T-cell (primary cell): ENCODE results near the gene FYN. TPM values are rescaled to one million over a fixed set of nuclear protein-coding genes. Genes with fewer than 3 reads are reported as not detected.

Source experiments
- ATAC-seq, 4 experiments: fragments of 200-7000 bp in 3 of 4; fragments of 150-1000 bp in 1 of 4; cut with Tn5 transposase; replicated peaks in 1 of 4; 1 replicate in 3 of 4; 2 replicates in 1 of 4; pipeline ENCODE4 v1.10.0; 2021; ENCODE audit warnings: moderate library complexity in 3 of 4, mild to moderate bottlenecking in 2 of 4, moderate number of reproducible peaks in 1 of 4
- CTCF ChIA-PET, 2 donors: fragments of 300-600 bp; sonication (Branson Sonifier 250); formaldehyde crosslinking; loops; one replicate each; lab custom pipeline; 2022; ENCODE audit warnings: antibody characterized with exemption in 2 of 2; lab: Charles Lee
- POLR2A ChIA-PET, 2 donors: fragments of 300-600 bp; sonication (Branson Sonifier 250); formaldehyde crosslinking; loops; one replicate each; lab custom pipeline; 2022; ENCODE audit warnings: antibody characterized with exemption in 2 of 2; lab: Charles Lee
- DNase-seq, 35 experiments: peaks; one replicate each; pipeline versions ENCODE4 v3.0.0 to v3.0.0-alpha.2; 2013 to 2023
- H3K27ac ChIP-seq: one replicate; pipeline ENCODE4 v1.5.1; 2013; ENCODE audit warnings: low read length
- H3K27me3 ChIP-seq, 2 experiments: replicated peaks in 1 of 2; 1 replicate in 1 of 2; 2 replicates in 1 of 2; pipeline versions ENCODE4 v1.6.1 to v1.7.0; 2013; ENCODE audit warnings: low read length in 1 of 2, mixed read lengths in 1 of 2; ENCODE audit not compliant: control insufficient read depth in 2 of 2, insufficient read depth in 2 of 2; ENCODE audit errors: extremely low read depth in 1 of 2
- H3K36me3 ChIP-seq, 2 donors: 1 replicate in 1 of 2; 2 replicates in 1 of 2; pipeline versions ENCODE4 v1.6.1 to v1.7.0; 2013; ENCODE audit warnings: low read length in 1 of 2; ENCODE audit not compliant: control insufficient read depth in 2 of 2, insufficient read depth in 1 of 2; ENCODE audit errors: extremely low read depth in 1 of 2
- H3K4me1 ChIP-seq, 2 experiments: 1 replicate in 1 of 2; 2 replicates in 1 of 2; pipeline versions ENCODE4 v1.6.1 to v1.7.0; 2013; ENCODE audit warnings: low read length in 2 of 2, mixed read lengths in 1 of 2; ENCODE audit not compliant: insufficient read depth in 2 of 2, control insufficient read depth in 1 of 2; ENCODE audit errors: extremely low read depth in 1 of 2
- H3K4me3 ChIP-seq, 2 donors: 1 replicate in 1 of 2; 2 replicates in 1 of 2; pipeline versions ENCODE4 v1.5.1 to v1.7.0; 2013; ENCODE audit warnings: mild to moderate bottlenecking in 2 of 2, low read length in 1 of 2, moderate library complexity in 1 of 2; ENCODE audit not compliant: control insufficient read depth in 1 of 2; ENCODE audit errors: extremely low read depth in 1 of 2
- H3K9me3 ChIP-seq: 2 replicates; pipeline ENCODE4 v1.7.0; 2013
- H3K27ac Mint-ChIP-seq, 2 donors: one replicate each; pipeline ENCODE4 v1.8.0; 2020 to 2021; ENCODE audit warnings: mild to moderate bottlenecking in 2 of 2, mixed read lengths in 2 of 2
- H3K27me3 Mint-ChIP-seq, 2 donors: one replicate each; pipeline ENCODE4 v1.8.0; 2021 to 2022; ENCODE audit warnings: mixed read lengths in 2 of 2
- H3K36me3 Mint-ChIP-seq: one replicate; pipeline ENCODE4 v1.8.0; 2021; ENCODE audit warnings: mixed read lengths
- H3K4me1 Mint-ChIP-seq, 3 donors: one replicate each; pipeline ENCODE4 v1.8.0; 2020 to 2022; ENCODE audit warnings: mixed read lengths in 3 of 3, mild to moderate bottlenecking in 1 of 3
- H3K4me3 Mint-ChIP-seq, 3 donors: one replicate each; pipeline ENCODE4 v1.8.0; 2020 to 2022; ENCODE audit warnings: mild to moderate bottlenecking in 3 of 3, mixed read lengths in 3 of 3, moderate library complexity in 3 of 3
- H3K9me3 Mint-ChIP-seq, 3 donors: one replicate each; pipeline ENCODE4 v1.8.0; 2020 to 2022; ENCODE audit warnings: mixed read lengths in 3 of 3
- WGBS: methylation state at CpG from one replicate; pipeline ENCODE4 v1.1.5; 2013; ENCODE audit warnings: missing lambda C conversion rate; ENCODE audit not compliant: insufficient coverage; 5-methylcytosine and 5-hydroxymethylcytosine counted together
- total RNA-seq, 35 experiments: library from RNA in 6 of 35; stranded (reverse) in 6 of 35; fragments of 120-200 nt in 1 of 35; gene quantifications; one replicate each; pipeline versions ENCODE4 v1.2.1 to v1.2.4 and lab custom pipeline; 2013 to 2026

FYN gene
- total RNA-seq, 5 donors from 2014 or later (not counting 1 experiment from before 2014, with no cell fraction given) = 466 to 573 (median 534) TPM

DNA sequence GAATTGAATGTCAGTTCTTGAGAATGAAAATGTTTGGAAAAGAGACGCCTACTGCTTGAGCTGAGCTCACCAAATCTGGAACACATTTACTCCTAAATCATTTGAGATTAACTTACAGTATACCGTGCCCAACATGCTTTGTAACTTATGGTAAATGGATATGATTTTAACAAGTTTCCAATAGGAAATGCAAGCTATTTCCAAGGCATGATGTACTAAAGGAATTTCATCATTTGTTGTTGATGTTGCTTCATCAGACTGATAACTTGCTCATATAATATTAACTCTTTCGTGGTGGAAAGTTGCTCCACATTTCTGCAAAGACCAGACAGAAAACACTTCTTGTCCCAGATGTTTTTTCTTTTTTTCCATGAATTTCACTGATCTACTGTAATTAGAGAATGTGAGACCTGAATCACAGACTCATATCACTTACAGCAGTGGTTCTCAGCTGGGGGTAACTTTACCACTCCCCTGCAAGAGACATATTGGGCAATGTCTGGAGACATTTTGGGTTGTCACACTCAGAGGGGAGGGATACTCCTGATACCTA, 151.0 kb downstream of the FYN start:
- peaks cover 76 to 88% (median 87%) of the 10 kb centered on the region in 3 donors for H3K4me1 Mint-ChIP-seq
- WGBS = no CpG with 5 or more reads among the region's 3 CpGs
- Histone ChIP-seq H3K27me3 (no peaks in the 10 kb centered on the region), H3K4me3 (no peak overlapping the region), H3K4me1 (peaks cover 39 to 70% of the 10 kb centered on the region in 2 experiments), H3K27ac (peak overlapping the region; percentile 38), H3K9me3 (no peaks in the 10 kb centered on the region), H3K36me3 (peaks cover 3 to 38% of the 10 kb centered on the region in 2 donors)
- H3K9me3 Mint-ChIP-seq = no peaks in the 10 kb centered on the region
- peak overlapping the region in 1 of 3 donors; percentile 42 for H3K4me3 Mint-ChIP-seq
- CTCF ChIA-PET = interaction anchor here (0.5 to 2.0 kb wide), 15 partner anchors 12 to 333 kb away, joined by 3 to 7 read pairs (median 4); no protein-coding TSS in a partner anchor
- DNase-seq = no peak
- POLR2A ChIA-PET = interaction anchor here in 1 of 2 donors (0.5 kb wide), 1 partner anchor 177 kb away, joined by 3 read pairs; no protein-coding TSS in a partner anchor
- no peaks in the 10 kb centered on the region for H3K27me3 Mint-ChIP-seq
- ATAC-seq = no peak
- peak overlapping the region; percentile 82 to 87 for H3K27ac Mint-ChIP-seq
- peaks cover 69% of the 10 kb centered on the region for H3K36me3 Mint-ChIP-seq

DNA sequence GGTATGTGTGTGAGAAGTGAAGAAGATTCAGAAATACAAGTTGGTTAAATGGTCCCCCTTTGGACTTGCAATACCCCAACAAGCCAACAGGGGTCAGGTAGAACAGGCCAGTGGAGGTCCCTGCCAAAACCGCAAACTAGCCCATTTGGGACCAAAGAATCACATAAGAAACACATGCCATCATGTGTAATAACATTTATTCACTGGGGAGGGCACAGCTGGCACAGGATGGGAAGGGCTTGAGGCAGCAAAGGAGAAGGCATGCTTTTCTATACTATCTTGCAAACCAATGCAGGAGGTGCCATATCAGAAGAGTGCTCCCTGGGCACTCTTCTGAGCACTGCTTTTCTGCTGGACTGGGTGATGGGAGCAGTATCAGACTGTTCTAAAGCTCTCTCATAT, 151.5 kb downstream of the FYN start:
- peak in 26 of 35 experiments; percentile 8 to 70 (median 32) for DNase-seq
- CTCF ChIA-PET = interaction anchor here (0.6 to 2.0 kb wide), 12 partner anchors 12 to 334 kb away, joined by 3 to 7 read pairs (median 4); no protein-coding TSS in a partner anchor
- H3K4me3 Mint-ChIP-seq = peak overlapping the region in 1 of 3 donors; percentile 42
- peak overlapping the region; percentile 3 for H3K27ac ChIP-seq
- H3K27me3 Mint-ChIP-seq = no peaks in the 10 kb centered on the region
- peaks cover 71 to 87% (median 86%) of the 10 kb centered on the region in 3 donors for H3K4me1 Mint-ChIP-seq
- peaks cover 64% of the 10 kb centered on the region for H3K36me3 Mint-ChIP-seq
- ATAC-seq = no peak
- peaks cover 39 to 69% of the 10 kb centered on the region in 2 experiments for H3K4me1 ChIP-seq
- H3K9me3 Mint-ChIP-seq = no peaks in the 10 kb centered on the region
- no peaks in the 10 kb centered on the region for H3K9me3 ChIP-seq
- H3K27ac Mint-ChIP-seq = peak overlapping the region; percentile 82 to 87
- POLR2A ChIA-PET = no interaction called here
- H3K36me3 ChIP-seq = peaks cover 3 to 42% of the 10 kb centered on the region in 2 donors
- no peak overlapping the region for H3K4me3 ChIP-seq
- no CpG with 5 or more reads among the region's 1 CpG for WGBS
- no peaks in the 10 kb centered on the region for H3K27me3 ChIP-seq

DNA sequence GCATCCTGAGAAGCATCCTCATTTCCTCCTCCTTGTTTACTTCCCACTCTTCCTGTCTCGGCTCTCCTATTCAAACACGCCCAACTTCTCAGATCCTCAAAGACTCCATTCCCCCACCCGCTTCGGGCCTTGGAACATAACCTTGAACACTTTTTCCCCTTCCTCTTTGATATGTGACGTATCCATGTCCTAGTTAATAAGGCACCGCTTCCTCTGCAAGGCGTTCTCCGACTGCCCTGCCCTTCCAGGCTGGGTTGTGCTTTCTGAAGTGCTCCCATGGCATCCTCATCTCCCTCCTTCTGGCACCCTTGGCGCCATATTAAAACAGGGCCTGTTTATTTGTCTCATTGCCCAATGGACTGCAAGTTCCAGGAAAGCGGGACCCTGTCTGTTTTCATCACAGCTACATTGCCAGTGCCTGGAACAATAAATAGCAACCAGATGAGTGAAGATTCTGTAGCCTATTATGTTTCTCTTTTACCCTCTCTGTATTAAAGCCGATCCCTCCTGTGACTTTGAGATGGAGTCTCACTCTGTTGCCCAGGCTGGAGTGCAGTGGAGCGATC, 152.2 kb downstream of the FYN start:
- H3K36me3 ChIP-seq = peaks cover 3 to 37% of the 10 kb centered on the region in 2 donors
- H3K4me1 ChIP-seq = peaks cover 36 to 65% of the 10 kb centered on the region in 2 experiments
- Mint-ChIP-seq H3K27me3 (no peaks in the 10 kb centered on the region), H3K4me3 (peak overlapping the region in 1 of 3 donors; percentile 42), H3K36me3 (peaks cover 61% of the 10 kb centered on the region), H3K27ac (peak overlapping the region; percentile 82 to 87), H3K9me3 (no peaks in the 10 kb centered on the region), H3K4me1 (peaks cover 63 to 83% (median 83%) of the 10 kb centered on the region in 3 donors)
- H3K27me3 ChIP-seq = no peaks in the 10 kb centered on the region
- CTCF ChIA-PET = interaction anchor here (1.2 to 1.8 kb wide), 2 partner anchors 15 to 26 kb away, joined by 3 to 4 read pairs; no protein-coding TSS in a partner anchor
- over 99% methylated on average over 9 of the region's 12 CpGs for whole genome bisulfite sequencing
- no peak overlapping the region for H3K27ac ChIP-seq
- H3K4me3 ChIP-seq = no peak overlapping the region
- POLR2A ChIA-PET = no interaction called here
- DNase-seq = no peak
- H3K9me3 ChIP-seq = no peaks in the 10 kb centered on the region
- no peak for ATAC-seq

DNA sequence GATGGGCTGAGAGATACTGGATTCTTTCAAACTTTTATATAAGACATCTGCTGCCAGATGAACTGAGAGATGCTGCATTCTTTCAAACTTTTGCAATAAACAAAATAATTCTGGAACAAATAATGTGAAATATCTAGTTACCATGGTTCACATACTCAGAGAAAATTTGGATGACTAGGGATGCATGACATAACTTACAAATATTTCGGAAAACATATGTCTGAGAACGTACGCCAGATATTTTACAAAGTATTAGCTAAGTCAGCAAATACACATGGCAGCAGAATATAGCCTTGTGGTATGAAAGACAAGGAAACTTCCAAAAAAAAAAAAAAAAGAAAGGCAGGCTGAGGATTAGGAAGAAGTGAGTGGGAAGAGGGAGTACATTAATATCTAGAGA, 154.3 kb downstream of the FYN start:
- Mint-ChIP-seq H3K27ac (peak overlapping the region; percentile 83 to 87), H3K4me1 (peaks cover 61 to 83% (median 82%) of the 10 kb centered on the region in 3 donors), H3K27me3 (no peaks in the 10 kb centered on the region), H3K9me3 (no peaks in the 10 kb centered on the region), H3K36me3 (peaks cover 67% of the 10 kb centered on the region), H3K4me3 (no peak overlapping the region)
- ChIA-PET CTCF (no interaction called here), POLR2A (no interaction called here)
- Histone ChIP-seq H3K36me3 (peaks cover 9 to 47% of the 10 kb centered on the region in 2 donors), H3K4me1 (peaks cover 35 to 64% of the 10 kb centered on the region in 2 experiments), H3K9me3 (no peaks in the 10 kb centered on the region), H3K27me3 (no peaks in the 10 kb centered on the region), H3K27ac (no peak overlapping the region), H3K4me3 (no peak overlapping the region)
- no peak for ATAC-seq
- DNase-seq = no peak
- whole genome bisulfite sequencing = no CpG with 5 or more reads among the region's 3 CpGs

DNA sequence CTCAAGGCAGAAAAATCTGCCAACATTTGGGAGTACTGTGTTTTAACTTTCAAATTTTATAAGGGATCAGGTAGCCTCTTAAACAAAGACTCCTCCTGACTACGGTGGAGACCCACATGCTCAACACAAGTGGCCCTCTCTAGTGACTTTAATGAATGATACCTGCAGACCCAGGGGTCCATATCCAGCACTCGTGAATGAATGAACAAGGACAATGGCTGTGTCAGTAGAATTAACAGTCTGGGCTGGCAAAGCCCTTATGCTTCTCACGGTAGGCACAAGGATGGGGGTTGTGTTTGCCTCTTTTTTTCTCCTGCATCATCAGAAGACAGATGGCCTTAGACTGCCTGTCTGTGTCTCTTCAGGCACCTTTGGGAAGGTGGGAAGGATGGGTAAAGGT, 154.9 kb downstream of the FYN start:
- H3K4me3 Mint-ChIP-seq = no peak overlapping the region
- H3K36me3 Mint-ChIP-seq = peaks cover 73% of the 10 kb centered on the region
- POLR2A ChIA-PET = interaction anchor here in 1 of 2 donors (0.6 kb wide), 1 partner anchor 255 kb away, joined by 4 read pairs; no protein-coding TSS in a partner anchor
- Histone ChIP-seq H3K9me3 (no peaks in the 10 kb centered on the region), H3K36me3 (peaks cover 9 to 54% of the 10 kb centered on the region in 2 donors), H3K4me3 (no peak overlapping the region), H3K27me3 (no peaks in the 10 kb centered on the region), H3K27ac (no peak overlapping the region), H3K4me1 (peaks cover 28 to 63% of the 10 kb centered on the region in 2 experiments)
- DNase-seq (no peak), ATAC-seq (no peak)
- no peaks in the 10 kb centered on the region for H3K9me3 Mint-ChIP-seq
- H3K27me3 Mint-ChIP-seq = no peaks in the 10 kb centered on the region
- peak overlapping the region; percentile 83 to 87 for H3K27ac Mint-ChIP-seq
- CTCF ChIA-PET = no interaction called here
- peaks cover 62 to 83% (median 82%) of the 10 kb centered on the region in 3 donors for H3K4me1 Mint-ChIP-seq
- WGBS = 100% methylated on average over 2 of the region's 3 CpGs

DNA sequence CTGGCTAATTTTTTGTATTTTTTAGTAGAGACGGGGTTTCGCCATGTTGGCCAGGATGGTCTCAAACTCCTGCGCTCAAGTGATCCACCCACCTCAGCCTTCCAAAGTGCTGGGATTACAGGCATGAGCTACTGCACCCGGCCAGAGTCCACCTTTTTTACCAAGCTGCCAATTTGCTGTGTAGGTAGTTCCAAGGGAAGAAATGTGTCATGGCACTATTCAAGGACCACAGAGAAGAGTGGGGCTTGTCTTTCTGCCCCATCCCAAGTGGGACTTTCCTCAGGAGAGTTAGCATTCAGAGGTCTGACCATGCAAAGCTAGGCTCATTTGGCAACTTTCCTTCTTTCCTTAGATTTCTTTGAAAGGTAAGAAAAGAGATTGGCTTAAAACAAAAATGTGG, 155.6 kb downstream of the FYN start:
- H3K4me1 Mint-ChIP-seq = peaks cover 64 to 84% (median 83%) of the 10 kb centered on the region in 3 donors
- Histone ChIP-seq H3K27me3 (no peaks in the 10 kb centered on the region), H3K36me3 (peaks cover 9 to 59% of the 10 kb centered on the region in 2 donors), H3K4me1 (peaks cover 27 to 63% of the 10 kb centered on the region in 2 experiments), H3K4me3 (no peak overlapping the region), H3K27ac (no peak overlapping the region), H3K9me3 (no peaks in the 10 kb centered on the region)
- H3K36me3 Mint-ChIP-seq = peaks cover 76% of the 10 kb centered on the region
- no peak overlapping the region for H3K4me3 Mint-ChIP-seq
- ChIA-PET CTCF (interaction anchor here in 1 of 2 donors (0.7 to 1.0 kb wide), 4 partner anchors 57 to 843 kb away, joined by 3 to 5 read pairs (median 3); no protein-coding TSS in a partner anchor), POLR2A (interaction anchor here (0.6 to 1.2 kb wide), 7 partner anchors 14 to 323 kb away, joined by 3 to 7 read pairs (median 4); partner anchors contain the start of gene REV3L (in 1 of the 2))
- no peaks in the 10 kb centered on the region for H3K9me3 Mint-ChIP-seq
- ATAC-seq (no peak), DNase-seq (no peak)
- H3K27ac Mint-ChIP-seq = peak overlapping the region; percentile 66 to 83
- no peaks in the 10 kb centered on the region for H3K27me3 Mint-ChIP-seq
- no CpG with 5 or more reads among the region's 4 CpGs for WGBS
